Caco-2 (cell line): Measurements from ENCODE around the gene ZNF71. TPM values are rescaled to one million over a fixed set of nuclear protein-coding genes. Genes with fewer than 3 reads are reported as not detected.

Experiments
- BruUV-seq: library from RNA; stranded (reverse); fragments of 400-500 nt; replicated peaks from 2 replicates; lab custom pipeline; 2021; lab: Mats Ljungman, UMichigan
- CTCF ChIA-PET: fragments of 300-600 bp; sonication (Branson Sonifier 250); formaldehyde crosslinking; loops from one replicate; lab custom pipeline; 2022; ENCODE audit warnings: antibody characterized with exemption; lab: Charles Lee
- POLR2A ChIA-PET: fragments of 300-600 bp; sonication (Branson Sonifier 250); formaldehyde crosslinking; loops from one replicate; lab custom pipeline; 2022; ENCODE audit warnings: antibody characterized with exemption; lab: Charles Lee
- DNase-seq, 2 experiments: peaks; one replicate each; pipeline versions ENCODE4 v3.0.0 to v3.0.0-alpha.2; 2020 to 2022
- H3K27me3 ChIP-seq: replicated peaks from 2 replicates; pipeline ENCODE4 v1.6.0; 2011; ENCODE audit warnings: low read length; ENCODE audit not compliant: control insufficient read depth, insufficient read depth
- H3K36me3 ChIP-seq: 2 replicates; pipeline ENCODE4 v1.5.1; 2011; ENCODE audit warnings: low read length; ENCODE audit not compliant: control insufficient read depth, insufficient read depth
- H3K4me1 ChIP-seq: fragments of 250-450 bp; sonication (Bioruptor Pico); 2 replicates; pipeline ENCODE4 v1.5.1; 2020; ENCODE audit warnings: mild to moderate bottlenecking
- H3K4me3 ChIP-seq: 2 replicates; pipeline ENCODE4 v1.5.1; 2011; ENCODE audit warnings: low read depth, mild to moderate bottlenecking, control low read depth, low read length
- H3K9me3 ChIP-seq: fragments of 250-450 bp; sonication (Bioruptor Pico); 2 replicates; pipeline ENCODE4 v1.5.1; 2020; ENCODE audit warnings: mild to moderate bottlenecking, moderate library complexity
- H3K27ac Mint-ChIP-seq: one replicate; pipeline ENCODE4 v1.8.0; 2022; ENCODE audit warnings: mixed read lengths; ENCODE audit not compliant: unreplicated experiment
- H3K27me3 Mint-ChIP-seq: one replicate; pipeline ENCODE4 v1.8.0; 2022; ENCODE audit warnings: mixed read lengths; ENCODE audit not compliant: insufficient read depth, unreplicated experiment
- H3K36me3 Mint-ChIP-seq: one replicate; pipeline ENCODE4 v1.8.0; 2022; ENCODE audit warnings: mild to moderate bottlenecking, mixed read lengths; ENCODE audit not compliant: insufficient read depth, unreplicated experiment
- H3K4me1 Mint-ChIP-seq: one replicate; pipeline ENCODE4 v1.8.0; 2022; ENCODE audit warnings: low read depth, mixed read lengths; ENCODE audit not compliant: unreplicated experiment
- H3K4me3 Mint-ChIP-seq: one replicate; pipeline ENCODE4 v1.8.0; 2022; ENCODE audit warnings: mild to moderate bottlenecking, moderate library complexity, mixed read lengths; ENCODE audit not compliant: unreplicated experiment
- H3K9me3 Mint-ChIP-seq: one replicate; pipeline ENCODE4 v1.8.0; 2022; ENCODE audit warnings: mixed read lengths; ENCODE audit not compliant: unreplicated experiment
- intact Hi-C: fragments of 100-400 bp; cut with micrococcal nuclease; formaldehyde crosslinking; loops from one replicate; pipeline ENCODE4 v1.10.0; 2022; ENCODE audit not compliant: unreplicated experiment
- total RNA-seq: library from RNA; stranded (reverse); gene quantifications from 2 replicates; pipeline ENCODE4 v1.2.3, GENCODE V29; 2022
- TF ChIP-seq, protein P1 (sequence below), 2 experiments: fragments of 200-600 bp in 1 of 2; IDR thresholded peaks; 1 replicate in 1 of 2; 2 replicates in 1 of 2; pipeline versions ENCODE4 v1.5.1 to v1.8.0; 2011 to 2022; ENCODE audit warnings: antibody characterized with exemption in 1 of 2, control low read depth in 1 of 2, inconsistent platforms in 1 of 2, low read depth in 1 of 2, low read length in 1 of 2, mild to moderate bottlenecking in 1 of 2, moderate library complexity in 1 of 2; ENCODE audit not compliant: insufficient read depth in 1 of 2, severe bottlenecking in 1 of 2, unreplicated experiment in 1 of 2

ZNF71 gene
- total RNA-seq, 1 experiment from 2014 or later = 1.1 TPM

DNA sequence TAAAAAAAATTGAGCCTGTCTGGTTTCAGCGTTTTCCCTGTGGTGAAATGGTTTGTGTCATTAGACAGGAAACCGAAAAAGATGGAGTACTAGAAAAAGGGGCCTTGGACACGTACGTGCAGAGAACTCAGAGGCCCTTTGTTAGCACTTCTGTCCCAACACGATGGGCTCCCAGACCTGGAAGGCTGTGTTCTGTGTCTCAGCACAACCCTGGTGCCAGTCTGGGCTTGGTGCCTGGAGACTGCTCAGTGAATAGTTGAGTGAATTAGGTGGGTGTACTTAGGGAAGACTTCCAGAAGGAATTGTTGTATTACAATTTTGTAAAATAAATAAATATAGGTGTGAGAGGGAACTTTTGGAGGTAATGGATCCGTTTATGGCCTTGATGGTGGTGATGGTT is 8.7 kb downstream of the ZNF71 start:
- Histone ChIP-seq H3K27me3 (no peaks in the 10 kb centered on the region), H3K4me1 (no peaks in the 10 kb centered on the region), H3K36me3 (no peaks in the 10 kb centered on the region), H3K4me3 (no peak overlapping the region), H3K9me3 (peaks cover 13% of the 10 kb centered on the region; the same call in 1 of the 2 replicates)
- Mint-ChIP-seq H3K9me3 (peaks cover 40% of the 10 kb centered on the region), H3K4me3 (no peak overlapping the region), H3K36me3 (no peaks in the 10 kb centered on the region), H3K27ac (no peak overlapping the region), H3K27me3 (no peaks in the 10 kb centered on the region), H3K4me1 (no peaks in the 10 kb centered on the region)
- CTCF ChIA-PET = no interaction called here
- BruUV-seq = no TSS peak
- POLR2A ChIA-PET = no interaction called here
- TF ChIP-seq, protein P1, sequence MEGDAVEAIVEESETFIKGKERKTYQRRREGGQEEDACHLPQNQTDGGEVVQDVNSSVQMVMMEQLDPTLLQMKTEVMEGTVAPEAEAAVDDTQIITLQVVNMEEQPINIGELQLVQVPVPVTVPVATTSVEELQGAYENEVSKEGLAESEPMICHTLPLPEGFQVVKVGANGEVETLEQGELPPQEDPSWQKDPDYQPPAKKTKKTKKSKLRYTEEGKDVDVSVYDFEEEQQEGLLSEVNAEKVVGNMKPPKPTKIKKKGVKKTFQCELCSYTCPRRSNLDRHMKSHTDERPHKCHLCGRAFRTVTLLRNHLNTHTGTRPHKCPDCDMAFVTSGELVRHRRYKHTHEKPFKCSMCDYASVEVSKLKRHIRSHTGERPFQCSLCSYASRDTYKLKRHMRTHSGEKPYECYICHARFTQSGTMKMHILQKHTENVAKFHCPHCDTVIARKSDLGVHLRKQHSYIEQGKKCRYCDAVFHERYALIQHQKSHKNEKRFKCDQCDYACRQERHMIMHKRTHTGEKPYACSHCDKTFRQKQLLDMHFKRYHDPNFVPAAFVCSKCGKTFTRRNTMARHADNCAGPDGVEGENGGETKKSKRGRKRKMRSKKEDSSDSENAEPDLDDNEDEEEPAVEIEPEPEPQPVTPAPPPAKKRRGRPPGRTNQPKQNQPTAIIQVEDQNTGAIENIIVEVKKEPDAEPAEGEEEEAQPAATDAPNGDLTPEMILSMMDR (IDR thresholded peaks at IDR 0.05; ENCODE audit: insufficient read depth in 1 of 2, low read depth in 1 of 2, low read length in 1 of 2, severe bottlenecking in 1 of 2, unreplicated experiment in 1 of 2) = no peak
- no peak for DNase-seq
- intact Hi-C loops = no loop called here

DNA sequence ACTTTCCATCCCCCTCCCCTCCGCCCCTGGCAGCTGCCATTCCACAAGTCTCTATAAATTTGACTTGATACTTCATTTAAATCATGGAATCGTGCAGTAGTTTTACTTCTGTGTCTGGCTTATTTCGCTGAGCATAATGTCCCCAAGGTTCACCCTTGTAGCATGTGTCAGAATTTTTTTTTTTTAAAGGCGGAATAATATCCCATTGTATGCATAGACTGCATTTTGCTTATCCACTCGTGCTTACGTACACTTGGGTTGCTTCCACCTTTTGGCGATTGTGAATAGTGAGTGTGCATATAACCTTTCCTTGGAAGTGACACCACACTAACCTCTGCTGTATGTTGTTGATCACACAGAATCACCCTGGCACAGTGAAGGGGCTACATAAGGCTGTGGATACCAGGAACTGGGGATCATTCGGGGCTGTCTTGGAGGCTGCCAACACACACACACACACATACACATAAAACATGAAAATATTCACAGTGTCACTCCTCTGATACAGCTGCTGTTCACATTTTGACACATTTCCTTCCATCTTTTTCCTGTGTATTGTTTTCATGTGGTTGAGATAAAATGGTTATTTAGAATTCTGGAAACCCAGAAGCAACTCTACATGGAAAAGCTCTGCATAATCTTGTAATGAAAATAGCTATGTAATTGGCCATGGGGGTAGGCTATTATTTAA is 13.3 kb downstream of the ZNF71 start:
- Mint-ChIP-seq H3K27ac (no peak overlapping the region), H3K27me3 (no peaks in the 10 kb centered on the region), H3K4me1 (no peaks in the 10 kb centered on the region), H3K4me3 (no peak overlapping the region), H3K9me3 (peaks cover 48% of the 10 kb centered on the region), H3K36me3 (no peaks in the 10 kb centered on the region)
- intact Hi-C loops = no loop called here
- H3K36me3 ChIP-seq = no peaks in the 10 kb centered on the region; the same call in 1 of the 2 replicates
- peaks cover 8% of the 10 kb centered on the region for H3K9me3 ChIP-seq
- no TSS peak for BruUV-seq
- no peaks in the 10 kb centered on the region for H3K4me1 ChIP-seq
- CTCF ChIA-PET = no interaction called here
- no peak for DNase-seq
- no peak overlapping the region for H3K4me3 ChIP-seq
- H3K27me3 ChIP-seq = no peaks in the 10 kb centered on the region
- TF ChIP-seq, protein P1 (IDR thresholded peaks at IDR 0.05; ENCODE audit: insufficient read depth in 1 of 2, low read depth in 1 of 2, low read length in 1 of 2, severe bottlenecking in 1 of 2, unreplicated experiment in 1 of 2) = no peak
- POLR2A ChIA-PET = no interaction called here

DNA sequence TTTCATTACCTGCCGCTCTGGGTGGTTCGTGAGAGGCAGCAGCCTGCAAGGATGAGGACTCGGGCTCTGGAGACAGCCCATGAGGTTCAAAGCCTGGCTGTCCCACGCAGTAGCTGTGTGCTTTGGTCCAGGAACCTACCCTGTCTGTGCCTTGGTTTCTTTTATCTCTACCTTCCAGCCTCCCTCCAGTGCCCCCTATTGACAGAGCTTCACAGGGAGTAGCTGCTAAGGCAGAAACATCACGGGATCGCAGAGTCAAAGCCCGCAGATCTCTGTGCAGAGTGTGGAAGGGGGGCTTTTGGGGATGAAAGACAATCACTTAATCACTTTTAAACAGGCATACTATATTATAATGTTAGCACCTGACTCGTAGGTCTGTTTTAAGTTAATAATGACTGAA is 16.2 kb downstream of the ZNF71 start:
- Histone ChIP-seq H3K4me1 (no peaks in the 10 kb centered on the region), H3K4me3 (no peak overlapping the region), H3K9me3 (no peaks in the 10 kb centered on the region; the same call in none of the 2 replicates), H3K27me3 (no peaks in the 10 kb centered on the region), H3K36me3 (no peaks in the 10 kb centered on the region; the same call in 1 of the 2 replicates)
- peaks cover 6% of the 10 kb centered on the region for H3K36me3 Mint-ChIP-seq
- H3K27ac Mint-ChIP-seq = no peak overlapping the region
- POLR2A ChIA-PET = no interaction called here
- CTCF ChIA-PET = no interaction called here
- DNase-seq = no peak
- TF ChIP-seq, protein P1 (IDR thresholded peaks at IDR 0.05; ENCODE audit: insufficient read depth in 1 of 2, low read depth in 1 of 2, low read length in 1 of 2, severe bottlenecking in 1 of 2, unreplicated experiment in 1 of 2) = no peak
- no peaks in the 10 kb centered on the region for H3K4me1 Mint-ChIP-seq
- no peak overlapping the region for H3K4me3 Mint-ChIP-seq
- BruUV-seq = no TSS peak
- no peaks in the 10 kb centered on the region for H3K27me3 Mint-ChIP-seq
- intact Hi-C loops = no loop called here
- peaks cover 67% of the 10 kb centered on the region for H3K9me3 Mint-ChIP-seq
